Measurements from ENCODE around the gene AHNAK2.
"Not testable (repeated sequence)": the region's sequence is repeated elsewhere in the genome, so short reads cannot be mapped to it uniquely, and the experiment has no call there.

AHNAK2 gene

GRCh38 chr14:104971447-104972240 lies 6.5 kb downstream of the AHNAK2 start:
- no peak for FAIRE-seq

- FAIRE-seq: no peak
Observed at GRCh38 chr14:104970231-104971068, 7.7 kb downstream of the AHNAK2 start.

- FAIRE-seq: no peak
Observed at GRCh38 chr14:104969741-104970230, 8.4 kb downstream of the AHNAK2 start.

- FAIRE-seq: no peak
Observed at GRCh38 chr14:104968541-104969401, 9.4 kb downstream of the AHNAK2 start.

GRCh38 chr14:104968153-104968527 lies 10.0 kb downstream of the AHNAK2 start:
- no peak for FAIRE-seq

GRCh38 chr14:104967386-104968152 lies 10.6 kb downstream of the AHNAK2 start:
- no peak for FAIRE-seq

- FAIRE-seq: no peak
Observed at GRCh38 chr14:104966981-104967385, 11.2 kb downstream of the AHNAK2 start.

- no peak for FAIRE-seq
Observed at GRCh38 chr14:104966261-104966865, 11.8 kb downstream of the AHNAK2 start.

- no peak for FAIRE-seq
Observed at GRCh38 chr14:104965561-104966231, 12.5 kb downstream of the AHNAK2 start.

GRCh38 chr14:104964546-104964945 lies 13.6 kb downstream of the AHNAK2 start:
- FAIRE-seq: no peak

- FAIRE-seq: no peak
Observed at GRCh38 chr14:104957146-104958113, 20.7 kb downstream of the AHNAK2 start.

GRCh38 chr14:104956290-104956890 lies 21.8 kb downstream of the AHNAK2 start:
- no peak for FAIRE-seq

GRCh38 chr14:104955396-104955770 lies 22.8 kb downstream of the AHNAK2 start:
- FAIRE-seq: no peak

GRCh38 chr14:104954746-104955395 lies 23.3 kb downstream of the AHNAK2 start:
- no peak for FAIRE-seq

GRCh38 chr14:104953896-104954656 lies 24.1 kb downstream of the AHNAK2 start:
- no peak for FAIRE-seq

- FAIRE-seq: no peak
Observed at GRCh38 chr14:104953097-104953496, 25.1 kb downstream of the AHNAK2 start.

GRCh38 chr14:104951863-104952657 lies 26.1 kb downstream of the AHNAK2 start:
- not testable (repeated sequence) for FAIRE-seq
